HG03108 (cell line): ENCODE results near the gene RASL12.
A peak's percentile ranks its signal among the peaks of the same experiment; 100 is the strongest.

Source experiments
- ATAC-seq: cut with Tn5 transposase; IDR thresholded peaks from one replicate; pipeline ENCODE4 v1.9.1; 2021; ENCODE audit warnings: moderate library complexity; ENCODE audit not compliant: unreplicated experiment

RASL12 gene

GRCh38 chr15:65056868-65057548, 10.8 kb downstream of the RASL12 start:
- ATAC-seq: no peak

GRCh38 chr15:65056106-65056505, 11.7 kb downstream of the RASL12 start:
- no peak for ATAC-seq

- no peak for ATAC-seq
Observed at GRCh38 chr15:65055201-65055870, 12.5 kb downstream of the RASL12 start.

GRCh38 chr15:65054333-65055200, 13.2 kb downstream of the RASL12 start:
- no peak for ATAC-seq

GRCh38 chr15:65052956-65053355, 14.8 kb downstream of the RASL12 start:
- ATAC-seq: no peak

GRCh38 chr15:65051266-65051665, 16.5 kb downstream of the RASL12 start:
- no peak for ATAC-seq

- ATAC-seq: no peak
Observed at GRCh38 chr15:65050270-65050669, 17.5 kb downstream of the RASL12 start.

- ATAC-seq: peak; percentile 63
Observed at GRCh38 chr15:65049418-65049840, 18.4 kb downstream of the RASL12 start.

GRCh38 chr15:65048241-65048640, 19.6 kb downstream of the RASL12 start:
- no peak for ATAC-seq

GRCh38 chr15:65044724-65045481, 22.9 kb downstream of the RASL12 start, which contains the start of gene SLC51B:
Gene SLC51B, plus strand, starts transcription at chr15:65045387. Its CDS starts 4,618 bp downstream, at chr15:65050005.
- ATAC-seq: no peak

GRCh38 chr15:65044218-65044617, 23.6 kb downstream of the RASL12 start:
- peak; percentile 64 for ATAC-seq

GRCh38 chr15:65042776-65043327, 24.9 kb downstream of the RASL12 start:
- ATAC-seq: no peak

- ATAC-seq: no peak
Observed at GRCh38 chr15:65041787-65042186, 26.0 kb downstream of the RASL12 start.

GRCh38 chr15:65040461-65040860, 27.3 kb downstream of the RASL12 start:
- ATAC-seq: no peak

GRCh38 chr15:65038836-65039235, 29.0 kb downstream of the RASL12 start:
- ATAC-seq: no peak

- ATAC-seq: no peak
Observed at GRCh38 chr15:65038428-65038827, 29.4 kb downstream of the RASL12 start.

GRCh38 chr15:65037309-65037708, 30.5 kb downstream of the RASL12 start:
- no peak for ATAC-seq

GRCh38 chr15:65034719-65035118, 33.1 kb downstream of the RASL12 start:
- no peak for ATAC-seq

- ATAC-seq: no peak
Observed at GRCh38 chr15:65033659-65034269, 34.0 kb downstream of the RASL12 start.
